PC-9 (cell line): Measurements from ENCODE around the gene PEMT.

Experiments used
- CTCF ChIP-seq: fragments of 200-600 bp; sonication (generic); conservative IDR thresholded peaks from 2 replicates; pipeline ENCODE4 v1.6.1; 2017; ENCODE audit warnings: mixed run types, antibody characterized with exemption, mild to moderate bottlenecking, moderate library complexity
- EZH2 ChIP-seq: fragments of 200-600 bp; sonication (generic); IDR thresholded peaks from 2 replicates; pipeline ENCODE4 v1.8.0; 2017; ENCODE audit warnings: antibody characterized with exemption, low read depth

- TF ChIP-seq CTCF (no peak), EZH2 (no peak)
These were observed 21.8 kb downstream of the PEMT start for GRCh38 chr17:17569691-17570090.
